ENCODE measurements around the gene CREBRF.
"Not testable (repeated sequence)": the region's sequence is repeated elsewhere in the genome, so short reads cannot be mapped to it uniquely, and the experiment has no call there.

Gene CREBRF

GRCh38 chr5:173119719-173120118 lies 63.6 kb downstream of the CREBRF start:
- Histone ChIP-seq H3K4me1 (ENCODE audit: control insufficient read depth, insufficient read depth, low read length, unreplicated experiment) (no peaks in the 10 kb centered on the region), H3K27ac (ENCODE audit: low read depth, low read length) (no peak overlapping the region), H3K27me3 (ENCODE audit: insufficient read depth, low read length) (no peaks in the 10 kb centered on the region), H3K4me3 (ENCODE audit: low read depth, low read length) (no peak overlapping the region), H3K36me3 (ENCODE audit: insufficient read depth, low read length) (peaks cover 9% of the 10 kb centered on the region), H3K79me2 (ENCODE audit: control insufficient read depth, insufficient read depth, low read length, unreplicated experiment) (no peaks in the 10 kb centered on the region), H2AFZ (ENCODE audit: low read length, unreplicated experiment) (no peak overlapping the region)

GRCh38 chr5:173123416-173123815 lies 67.3 kb downstream of the CREBRF start:
- H3K36me3 ChIP-seq (ENCODE audit: insufficient read depth, low read length), result peaks cover 9% of the 10 kb centered on the region
- no peak overlapping the region for H3K27ac ChIP-seq (ENCODE audit: low read depth, low read length)
- no peak overlapping the region for H3K4me3 ChIP-seq (ENCODE audit: low read depth, low read length)
- no peaks in the 10 kb centered on the region for H3K27me3 ChIP-seq (ENCODE audit: insufficient read depth, low read length)
- H2AFZ ChIP-seq (ENCODE audit: low read length, unreplicated experiment), result no peak overlapping the region
- H3K79me2 ChIP-seq (ENCODE audit: control insufficient read depth, insufficient read depth, low read length, unreplicated experiment), result no peaks in the 10 kb centered on the region
- H3K4me1 ChIP-seq (ENCODE audit: control insufficient read depth, insufficient read depth, low read length, unreplicated experiment), result no peaks in the 10 kb centered on the region

- not testable (repeated sequence) for H3K4me1 ChIP-seq (ENCODE audit: control insufficient read depth, insufficient read depth, low read length, unreplicated experiment); H3K79me2 ChIP-seq (ENCODE audit: control insufficient read depth, insufficient read depth, low read length, unreplicated experiment); H2AFZ ChIP-seq (ENCODE audit: low read length, unreplicated experiment); H3K4me3 ChIP-seq (ENCODE audit: low read depth, low read length); H3K36me3 ChIP-seq (ENCODE audit: insufficient read depth, low read length); H3K27me3 ChIP-seq (ENCODE audit: insufficient read depth, low read length); H3K27ac ChIP-seq (ENCODE audit: low read depth, low read length)
Measured at GRCh38 chr5:173132166-173132565, 76.0 kb downstream of the CREBRF start.

- Histone ChIP-seq H3K79me2 (ENCODE audit: control insufficient read depth, insufficient read depth, low read length, unreplicated experiment) (no peaks in the 10 kb centered on the region), H3K27me3 (ENCODE audit: insufficient read depth, low read length) (no peaks in the 10 kb centered on the region)
Measured at GRCh38 chr5:173138707-173139106, 82.6 kb downstream of the CREBRF start.

GRCh38 chr5:173139631-173140030 lies 83.5 kb downstream of the CREBRF start:
- Histone ChIP-seq H3K4me3 (ENCODE audit: low read depth, low read length) (no peak overlapping the region), H2AFZ (ENCODE audit: low read length, unreplicated experiment) (no peak overlapping the region), H3K79me2 (ENCODE audit: control insufficient read depth, insufficient read depth, low read length, unreplicated experiment) (peaks cover 1% of the 10 kb centered on the region), H3K27ac (ENCODE audit: low read depth, low read length) (no peak overlapping the region), H3K36me3 (ENCODE audit: insufficient read depth, low read length) (no peaks in the 10 kb centered on the region), H3K27me3 (ENCODE audit: insufficient read depth, low read length) (no peaks in the 10 kb centered on the region), H3K4me1 (ENCODE audit: control insufficient read depth, insufficient read depth, low read length, unreplicated experiment) (no peaks in the 10 kb centered on the region)

More at GRCh38 chr5:173138707-173139106, 82.6 kb downstream of the CREBRF start:
- Histone ChIP-seq H3K27ac (ENCODE audit: low read depth, low read length) (no peak overlapping the region), H3K4me3 (ENCODE audit: low read depth, low read length) (no peak overlapping the region), H3K36me3 (ENCODE audit: insufficient read depth, low read length) (no peaks in the 10 kb centered on the region), H3K4me1 (ENCODE audit: control insufficient read depth, insufficient read depth, low read length, unreplicated experiment) (no peaks in the 10 kb centered on the region), H2AFZ (ENCODE audit: low read length, unreplicated experiment) (no peak overlapping the region)

GRCh38 chr5:173140769-173141168 lies 84.6 kb downstream of the CREBRF start:
- Histone ChIP-seq H3K4me1 (ENCODE audit: control insufficient read depth, insufficient read depth, low read length, unreplicated experiment) (no peaks in the 10 kb centered on the region), H3K4me3 (ENCODE audit: low read depth, low read length) (no peak overlapping the region), H3K36me3 (ENCODE audit: insufficient read depth, low read length) (no peaks in the 10 kb centered on the region), H3K27me3 (ENCODE audit: insufficient read depth, low read length) (no peaks in the 10 kb centered on the region), H3K79me2 (ENCODE audit: control insufficient read depth, insufficient read depth, low read length, unreplicated experiment) (peaks cover 10% of the 10 kb centered on the region), H3K27ac (ENCODE audit: low read depth, low read length) (no peak overlapping the region), H2AFZ (ENCODE audit: low read length, unreplicated experiment) (no peak overlapping the region)

GRCh38 chr5:173143567-173143966 lies 87.4 kb downstream of the CREBRF start:
- no peak overlapping the region for H3K4me3 ChIP-seq (ENCODE audit: low read depth, low read length)
- H3K27me3 ChIP-seq (ENCODE audit: insufficient read depth, low read length), result no peaks in the 10 kb centered on the region
- peak overlapping the region; percentile 45 for H2AFZ ChIP-seq (ENCODE audit: low read length, unreplicated experiment)
- H3K27ac ChIP-seq (ENCODE audit: low read depth, low read length), result peak overlapping the region; percentile 41; the same call in 1 of the 2 replicates
- H3K4me1 ChIP-seq (ENCODE audit: control insufficient read depth, insufficient read depth, low read length, unreplicated experiment), result no peaks in the 10 kb centered on the region
- peaks cover 5% of the 10 kb centered on the region; the same call in 1 of the 2 replicates for H3K36me3 ChIP-seq (ENCODE audit: insufficient read depth, low read length)
- H3K79me2 ChIP-seq (ENCODE audit: control insufficient read depth, insufficient read depth, low read length, unreplicated experiment), result peaks cover 12% of the 10 kb centered on the region

- Histone ChIP-seq H3K4me1 (ENCODE audit: control insufficient read depth, insufficient read depth, low read length, unreplicated experiment) (no peaks in the 10 kb centered on the region), H3K27me3 (ENCODE audit: insufficient read depth, low read length) (no peaks in the 10 kb centered on the region), H2AFZ (ENCODE audit: low read length, unreplicated experiment) (peak within 1 kb of the TSS; percentile 90), H3K79me2 (ENCODE audit: control insufficient read depth, insufficient read depth, low read length, unreplicated experiment) (peaks cover 12% of the 10 kb centered on the region), H3K27ac (ENCODE audit: low read depth, low read length) (peak within 1 kb of the TSS; percentile 74), H3K4me3 (ENCODE audit: low read depth, low read length) (peak within 1 kb of the TSS; percentile 95), H3K36me3 (ENCODE audit: insufficient read depth, low read length) (peaks cover 13% of the 10 kb centered on the region; the same call in 1 of the 2 replicates)
Measured at GRCh38 chr5:173144200-173145176, 88.3 kb downstream of the CREBRF start, which contains the start of gene BNIP1. Gene BNIP1, plus strand, starts transcription at chr5:173144531. Its CDS starts 15 bp downstream, at chr5:173144546.

- Histone ChIP-seq H3K4me1 (ENCODE audit: control insufficient read depth, insufficient read depth, low read length, unreplicated experiment) (no peaks in the 10 kb centered on the region), H3K79me2 (ENCODE audit: control insufficient read depth, insufficient read depth, low read length, unreplicated experiment) (peaks cover 12% of the 10 kb centered on the region), H2AFZ (ENCODE audit: low read length, unreplicated experiment) (no peak overlapping the region), H3K27ac (ENCODE audit: low read depth, low read length) (no peak overlapping the region), H3K4me3 (ENCODE audit: low read depth, low read length) (no peak overlapping the region), H3K27me3 (ENCODE audit: insufficient read depth, low read length) (no peaks in the 10 kb centered on the region), H3K36me3 (ENCODE audit: insufficient read depth, low read length) (peaks cover 13% of the 10 kb centered on the region; the same call in 1 of the 2 replicates)
Measured at GRCh38 chr5:173148354-173148753, 92.2 kb downstream of the CREBRF start.

GRCh38 chr5:173152547-173152946 lies 96.4 kb downstream of the CREBRF start:
- no peak overlapping the region for H2AFZ ChIP-seq (ENCODE audit: low read length, unreplicated experiment)
- no peaks in the 10 kb centered on the region for H3K79me2 ChIP-seq (ENCODE audit: control insufficient read depth, insufficient read depth, low read length, unreplicated experiment)
- peaks cover 13% of the 10 kb centered on the region; the same call in 1 of the 2 replicates for H3K36me3 ChIP-seq (ENCODE audit: insufficient read depth, low read length)
- no peaks in the 10 kb centered on the region for H3K27me3 ChIP-seq (ENCODE audit: insufficient read depth, low read length)
- no peak overlapping the region for H3K4me3 ChIP-seq (ENCODE audit: low read depth, low read length)
- no peak overlapping the region for H3K27ac ChIP-seq (ENCODE audit: low read depth, low read length)
- H3K4me1 ChIP-seq (ENCODE audit: control insufficient read depth, insufficient read depth, low read length, unreplicated experiment), result no peaks in the 10 kb centered on the region

GRCh38 chr5:173153842-173154241 lies 97.7 kb downstream of the CREBRF start:
- Histone ChIP-seq H3K27me3 (ENCODE audit: insufficient read depth, low read length) (no peaks in the 10 kb centered on the region), H3K79me2 (ENCODE audit: control insufficient read depth, insufficient read depth, low read length, unreplicated experiment) (no peaks in the 10 kb centered on the region), H3K27ac (ENCODE audit: low read depth, low read length) (no peak overlapping the region), H3K4me3 (ENCODE audit: low read depth, low read length) (no peak overlapping the region), H3K36me3 (ENCODE audit: insufficient read depth, low read length) (peaks cover 5% of the 10 kb centered on the region; the same call in 1 of the 2 replicates), H3K4me1 (ENCODE audit: control insufficient read depth, insufficient read depth, low read length, unreplicated experiment) (no peaks in the 10 kb centered on the region), H2AFZ (ENCODE audit: low read length, unreplicated experiment) (no peak overlapping the region)

Measured in ACC112 (cell line).